Measurements from ENCODE around the gene ZFAND3. TPM values are rescaled to one million over a fixed set of nuclear protein-coding genes. Genes with fewer than 3 reads are reported as not detected.

Gene ZFAND3
- total RNA-seq, 1 donor from 2014 or later: 81.8 TPM

DNA sequence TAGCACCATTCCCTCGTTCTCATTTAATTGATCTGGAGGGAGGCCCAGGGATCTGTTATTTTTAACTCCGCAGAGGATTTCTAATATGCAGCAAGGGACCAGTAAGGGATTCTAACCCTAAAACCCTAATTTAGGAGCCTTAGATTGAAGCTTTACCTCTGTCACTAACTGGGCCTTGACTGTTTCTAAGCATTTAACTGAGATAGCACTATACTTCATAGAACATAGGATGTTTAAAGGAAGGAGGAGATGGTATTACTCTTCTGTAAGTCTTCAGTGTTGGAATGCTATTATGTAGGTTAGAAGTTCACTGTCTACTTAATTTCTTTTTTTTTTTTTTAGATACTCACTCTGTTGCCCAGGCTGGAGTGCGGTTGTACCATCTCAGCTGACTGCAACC is 242.5 kb downstream of the ZFAND3 start:
- H3K36me3 ChIP-seq: peaks cover 24% of the 10 kb centered on the region
- no peak overlapping the region for H3K4me3 ChIP-seq
- DNase-seq: no peak
- TF ChIP-seq, protein P1, sequence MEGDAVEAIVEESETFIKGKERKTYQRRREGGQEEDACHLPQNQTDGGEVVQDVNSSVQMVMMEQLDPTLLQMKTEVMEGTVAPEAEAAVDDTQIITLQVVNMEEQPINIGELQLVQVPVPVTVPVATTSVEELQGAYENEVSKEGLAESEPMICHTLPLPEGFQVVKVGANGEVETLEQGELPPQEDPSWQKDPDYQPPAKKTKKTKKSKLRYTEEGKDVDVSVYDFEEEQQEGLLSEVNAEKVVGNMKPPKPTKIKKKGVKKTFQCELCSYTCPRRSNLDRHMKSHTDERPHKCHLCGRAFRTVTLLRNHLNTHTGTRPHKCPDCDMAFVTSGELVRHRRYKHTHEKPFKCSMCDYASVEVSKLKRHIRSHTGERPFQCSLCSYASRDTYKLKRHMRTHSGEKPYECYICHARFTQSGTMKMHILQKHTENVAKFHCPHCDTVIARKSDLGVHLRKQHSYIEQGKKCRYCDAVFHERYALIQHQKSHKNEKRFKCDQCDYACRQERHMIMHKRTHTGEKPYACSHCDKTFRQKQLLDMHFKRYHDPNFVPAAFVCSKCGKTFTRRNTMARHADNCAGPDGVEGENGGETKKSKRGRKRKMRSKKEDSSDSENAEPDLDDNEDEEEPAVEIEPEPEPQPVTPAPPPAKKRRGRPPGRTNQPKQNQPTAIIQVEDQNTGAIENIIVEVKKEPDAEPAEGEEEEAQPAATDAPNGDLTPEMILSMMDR (IDR thresholded peaks at IDR 0.05; ENCODE audit: borderline replicate concordance): no peak
- intact Hi-C loops (cut with micrococcal nuclease): no loop called here
- H3K4me1 ChIP-seq: peaks cover 5% of the 10 kb centered on the region
- no peaks in the 10 kb centered on the region for H3K9me3 ChIP-seq (replicated peaks)
- H3K27ac ChIP-seq (replicated peaks): no peak overlapping the region
- H3K27me3 ChIP-seq (ENCODE audit: low read depth): no peaks in the 10 kb centered on the region

DNA sequence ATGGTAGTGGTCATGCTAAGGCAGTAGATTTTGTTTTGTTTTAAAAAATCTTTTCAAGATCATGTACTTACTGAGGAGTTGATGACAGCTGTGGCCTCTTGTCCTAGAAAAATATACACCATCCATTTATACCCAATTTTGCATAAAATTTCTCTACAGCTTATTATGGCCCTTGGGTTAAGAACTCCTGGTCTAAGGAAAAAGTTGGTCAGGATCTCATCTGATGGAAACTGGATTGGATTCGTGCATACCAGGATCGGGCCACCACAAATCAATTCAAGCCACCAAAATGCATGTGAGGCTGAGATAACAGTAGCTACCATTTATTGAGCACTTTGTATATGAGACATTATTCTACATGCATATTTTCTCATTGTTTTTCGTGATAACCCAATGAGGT is 244.4 kb downstream of the ZFAND3 start:
- peaks cover 22% of the 10 kb centered on the region for H3K4me1 ChIP-seq
- TF ChIP-seq, protein P1 (IDR thresholded peaks at IDR 0.05; ENCODE audit: borderline replicate concordance): no peak
- no peak overlapping the region for H3K4me3 ChIP-seq
- intact Hi-C loops (cut with micrococcal nuclease): no loop called here
- peaks cover 24% of the 10 kb centered on the region for H3K36me3 ChIP-seq
- no peak overlapping the region for H3K27ac ChIP-seq (replicated peaks)
- DNase-seq: no peak
- H3K27me3 ChIP-seq (ENCODE audit: low read depth): no peaks in the 10 kb centered on the region
- no peaks in the 10 kb centered on the region for H3K9me3 ChIP-seq (replicated peaks)

DNA sequence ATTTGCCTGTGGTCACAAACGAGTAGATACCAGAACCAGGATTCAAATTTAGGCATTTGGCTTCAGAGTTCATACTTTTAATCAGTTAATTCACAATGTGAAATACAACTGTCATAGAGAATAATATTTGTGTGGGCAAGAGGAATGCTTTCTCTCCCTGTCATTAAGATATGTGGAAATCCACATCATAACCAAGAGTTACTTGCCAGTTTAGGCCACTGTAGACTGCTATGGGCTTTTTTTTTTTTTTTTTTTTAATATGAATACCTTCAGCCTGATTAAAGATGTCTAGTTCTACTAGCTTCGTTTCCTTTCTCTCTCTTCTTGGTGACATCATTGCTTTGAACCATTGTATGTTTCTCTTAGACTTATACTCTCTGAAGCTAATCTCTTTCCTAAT is 244.9 kb downstream of the ZFAND3 start:
- TF ChIP-seq, protein P1 (IDR thresholded peaks at IDR 0.05; ENCODE audit: borderline replicate concordance): no peak
- no peak overlapping the region for H3K4me3 ChIP-seq
- no peak for DNase-seq
- intact Hi-C loops (cut with micrococcal nuclease): no loop called here
- H3K4me1 ChIP-seq: peaks cover 27% of the 10 kb centered on the region
- no peaks in the 10 kb centered on the region for H3K27me3 ChIP-seq (ENCODE audit: low read depth)
- H3K9me3 ChIP-seq (replicated peaks): no peaks in the 10 kb centered on the region
- no peak overlapping the region for H3K27ac ChIP-seq (replicated peaks)
- H3K36me3 ChIP-seq: peaks cover 24% of the 10 kb centered on the region

DNA sequence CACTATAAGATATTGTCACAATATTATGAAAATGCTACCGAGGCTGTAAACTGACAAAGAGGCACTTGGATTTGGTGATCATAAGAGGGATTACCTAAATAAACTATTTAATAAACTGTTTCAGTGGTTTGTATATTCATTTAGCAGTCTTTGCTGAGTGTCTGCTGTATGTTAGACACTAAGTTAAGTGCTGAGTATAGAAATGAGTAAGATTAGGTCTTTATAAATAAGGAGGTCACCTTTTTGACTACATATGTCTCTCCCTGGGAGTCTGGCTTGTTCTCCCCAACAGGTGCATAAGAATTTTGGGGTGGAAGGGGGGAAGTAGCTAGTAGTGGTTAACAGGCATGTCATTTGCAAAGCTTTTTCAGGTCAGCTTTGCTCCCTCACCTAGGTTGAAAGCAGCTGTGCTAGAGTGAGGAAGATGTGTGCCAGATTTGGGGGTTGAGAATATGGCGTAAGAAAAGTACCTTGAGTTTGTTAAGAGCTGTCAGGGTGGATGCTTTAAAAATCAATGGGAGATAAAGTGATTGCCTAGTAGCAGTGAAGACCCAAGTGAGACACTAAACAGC is 246.3 kb downstream of the ZFAND3 start:
- Histone ChIP-seq H3K27ac (replicated peaks) (no peak overlapping the region), H3K9me3 (replicated peaks) (no peaks in the 10 kb centered on the region), H3K27me3 (ENCODE audit: low read depth) (no peaks in the 10 kb centered on the region), H3K4me1 (peaks cover 35% of the 10 kb centered on the region), H3K36me3 (peaks cover 24% of the 10 kb centered on the region), H3K4me3 (no peak overlapping the region)
- intact Hi-C loops (cut with micrococcal nuclease): no loop called here
- TF ChIP-seq, protein P1 (IDR thresholded peaks at IDR 0.05; ENCODE audit: borderline replicate concordance): no peak
- no peak for DNase-seq

DNA sequence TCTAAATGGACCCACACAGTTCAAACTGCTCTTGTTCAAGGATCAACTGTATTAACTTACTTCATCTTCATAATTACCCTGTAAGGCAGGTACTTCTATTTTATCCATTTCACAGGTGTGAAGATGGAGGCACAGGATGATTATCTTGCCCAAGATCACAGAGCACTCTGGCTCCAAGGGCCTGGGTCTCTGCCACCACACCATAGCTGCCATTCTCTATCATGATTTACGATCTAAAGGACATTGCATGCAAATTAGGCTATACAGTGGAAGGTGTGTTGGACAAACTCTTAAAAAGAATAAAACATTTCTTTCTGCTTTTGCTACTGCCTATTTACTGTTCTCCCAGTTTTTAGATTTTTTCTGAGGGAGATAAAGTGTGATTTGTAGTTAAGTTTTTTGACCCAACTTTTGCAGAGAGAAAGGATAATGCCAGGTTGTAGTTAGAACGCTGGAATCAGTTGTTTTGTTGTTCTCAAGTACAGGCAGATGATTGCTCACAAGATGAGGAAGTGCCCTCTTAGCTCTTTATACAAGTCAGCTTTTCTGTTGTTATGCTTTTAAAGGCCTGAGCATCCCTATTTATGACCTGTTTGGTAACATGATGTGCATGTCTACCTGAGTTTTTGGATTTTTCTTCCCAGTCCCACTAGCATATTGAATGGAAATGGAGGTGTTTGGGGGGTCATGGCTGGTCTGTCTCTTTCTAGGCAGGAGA is 247.9 kb downstream of the ZFAND3 start:
- Histone ChIP-seq H3K4me3 (no peak overlapping the region), H3K27me3 (ENCODE audit: low read depth) (no peaks in the 10 kb centered on the region), H3K9me3 (replicated peaks) (no peaks in the 10 kb centered on the region), H3K4me1 (peaks cover 50% of the 10 kb centered on the region), H3K36me3 (peaks cover 14% of the 10 kb centered on the region), H3K27ac (replicated peaks) (no peak overlapping the region)
- no peak for DNase-seq
- TF ChIP-seq, protein P1 (IDR thresholded peaks at IDR 0.05; ENCODE audit: borderline replicate concordance): no peak
- intact Hi-C loops (cut with micrococcal nuclease): no loop called here
